IMR-90 (cell line): ENCODE results near the gene HPRT1.

Experiments
- CEBPB ChIP-seq: IDR thresholded peaks from 2 replicates; pipeline ENCODE4 v1.6.1; 2012; ENCODE audit warnings: low read depth, low read length, improper control_type of control experiment
- CTCF ChIP-seq: conservative IDR thresholded peaks from 2 replicates; pipeline ENCODE4 v1.5.1; 2012; ENCODE audit warnings: mild to moderate bottlenecking, low read depth, low read length, improper control_type of control experiment
- MXI1 ChIP-seq: IDR thresholded peaks from 2 replicates; pipeline ENCODE4 v1.6.1; 2012; ENCODE audit warnings: low read depth, mild to moderate bottlenecking, low read length, moderate library complexity, borderline replicate concordance
- NFE2L2 ChIP-seq: fragments of 150-350 bp; IDR thresholded peaks from 2 replicates; pipeline ENCODE4 v1.6.1; 2016; ENCODE audit warnings: low read depth, mild to moderate bottlenecking, low read length
- POLR2A ChIP-seq: IDR thresholded peaks from 2 replicates; pipeline ENCODE4 v1.6.1; 2012; ENCODE audit warnings: mild to moderate bottlenecking, low read depth, low read length
- RAD21 ChIP-seq: IDR thresholded peaks from 2 replicates; pipeline ENCODE4 v1.6.1; 2012; ENCODE audit warnings: low read length, improper control_type of control experiment
- SMC3 ChIP-seq: fragments of 150-350 bp; IDR thresholded peaks from 2 replicates; pipeline ENCODE4 v1.6.1; 2016; ENCODE audit warnings: low read depth, mild to moderate bottlenecking, antibody characterized with exemption, low read length, moderate library complexity

DNA sequence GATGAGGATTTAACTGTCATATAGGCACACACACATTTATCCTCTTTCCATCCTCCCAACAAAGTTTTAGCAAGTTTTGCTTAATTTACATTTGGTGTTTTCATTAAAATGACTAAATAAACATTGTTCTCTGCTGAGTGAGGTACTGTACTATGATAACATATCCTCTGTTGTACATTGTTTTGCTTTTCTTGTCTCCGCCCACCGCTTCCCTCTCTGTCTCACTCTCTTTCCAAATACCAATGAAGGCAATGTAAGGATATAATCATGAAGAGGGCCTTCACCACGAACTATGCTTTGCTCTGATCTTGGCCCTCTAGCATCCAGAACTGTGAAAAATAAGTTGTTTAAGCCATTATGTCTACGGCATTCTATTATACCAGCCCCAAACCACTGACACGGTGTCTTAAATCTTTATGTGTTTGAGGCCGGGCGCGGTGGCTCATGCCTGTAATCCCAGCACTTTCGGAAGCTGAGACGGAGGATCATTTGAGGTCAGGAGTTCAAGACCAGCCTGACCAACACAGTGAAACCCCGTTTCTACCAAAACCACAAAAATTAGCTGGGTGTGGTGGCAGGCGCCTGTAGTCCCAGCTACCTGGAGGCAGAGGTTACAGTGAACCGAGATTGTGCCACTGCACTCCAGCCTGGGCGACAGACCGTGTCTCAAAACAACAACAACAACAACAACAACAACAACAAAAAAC is 65.3 kb downstream of the HPRT1 start:
- TF ChIP-seq CTCF, result no peak
- no peak for TF ChIP-seq RAD21
- no peak for TF ChIP-seq NFE2L2
- TF ChIP-seq SMC3, result no peak
- no peak for TF ChIP-seq POLR2A
- no peak for TF ChIP-seq CEBPB
- no peak for TF ChIP-seq MXI1
